Measurements from ENCODE around the gene DOCK2.

- no peak for TF ChIP-seq CTCF (IDR thresholded peaks at IDR 0.05; ENCODE audit: low read depth, low read length, poor library complexity, severe bottlenecking)
- no peak for TF ChIP-seq EZH2phosphoT487 (IDR thresholded peaks at IDR 0.05; ENCODE audit: borderline replicate concordance, low read length)
These were observed 2.5 kb upstream of the DOCK2 start for GRCh38 chr5:169634606-169635005.

Data from DOHH2 (cell line).